Upper lobe of left lung (tissue), 4 donors: ENCODE measurements around the gene MYF6.

Source experiments
- CTCF ChIP-seq, 6 experiments: fragments of 450-650 bp in 4 of 6; fragments of 200-600 bp in 2 of 6; sonication (generic) in 2 of 6; IDR thresholded peaks; one replicate each; pipeline ENCODE4 v1.5.1; 2016 to 2019; ENCODE audit warnings: antibody characterized with exemption in 6 of 6
- EP300 ChIP-seq, 4 donors: sonication (generic); formaldehyde crosslinking; IDR thresholded peaks; one replicate each; pipeline ENCODE4 v1.5.1; 2017; ENCODE audit warnings: antibody characterized with exemption in 4 of 4, control low read depth in 2 of 4
- POLR2A ChIP-seq, 4 donors: fragments of 450-650 bp; IDR thresholded peaks; one replicate each; pipeline ENCODE4 v1.5.1; 2016 to 2017; ENCODE audit warnings: antibody characterized with exemption in 4 of 4, mild to moderate bottlenecking in 2 of 4
- POLR2AphosphoS5 ChIP-seq, 2 donors: sonication (generic); formaldehyde crosslinking; IDR thresholded peaks; one replicate each; pipeline ENCODE4 v1.5.1; 2017; ENCODE audit warnings: antibody characterized with exemption in 2 of 2

GRCh38 chr12:80697270-80697887, 10.1 kb upstream of the MYF6 start:
- TF ChIP-seq CTCF (IDR thresholded peaks at IDR 0.05): no peak
- TF ChIP-seq POLR2AphosphoS5 (IDR thresholded peaks at IDR 0.05): no peak
- no peak for TF ChIP-seq EP300 (IDR thresholded peaks at IDR 0.05)
- no peak for TF ChIP-seq POLR2A (IDR thresholded peaks at IDR 0.05)
